Right ventricle myocardium superior (tissue), 1 donor: ENCODE results near the gene E2F7. TPM values are rescaled to one million over a fixed set of nuclear protein-coding genes. Genes with fewer than 3 reads are reported as not detected.

ENCODE experiments used
- ATAC-seq: fragments of 200-7000 bp; cut with Tn5 transposase; one replicate; pipeline ENCODE4 v1.9.1; 2020; ENCODE audit warnings: mild to moderate bottlenecking; ENCODE audit not compliant: poor library complexity
- DNase-seq: peaks from one replicate; pipeline ENCODE4 v3.0.0-alpha.2; 2020
- intact Hi-C: fragments of 100-400 bp; cut with DNase I; formaldehyde crosslinking; loops from one replicate; pipeline ENCODE4 v1.11.2; 2022
- total RNA-seq: library from RNA; stranded (reverse); fragmentation: NEBNext Ultra II Directional; extraction: Animal tissue kit (Norgen Biotek cat#: 25700); gene quantifications from one replicate; pipeline ENCODE4 v1.2.1, GENCODE V29; 2021
- donor health status: DM: no; HTN: yes; CAD: no; lungs with severe emphysema.

The E2F7 gene
- total RNA-seq, 1 donor from 2014 or later, result 0.08 TPM

DNA sequence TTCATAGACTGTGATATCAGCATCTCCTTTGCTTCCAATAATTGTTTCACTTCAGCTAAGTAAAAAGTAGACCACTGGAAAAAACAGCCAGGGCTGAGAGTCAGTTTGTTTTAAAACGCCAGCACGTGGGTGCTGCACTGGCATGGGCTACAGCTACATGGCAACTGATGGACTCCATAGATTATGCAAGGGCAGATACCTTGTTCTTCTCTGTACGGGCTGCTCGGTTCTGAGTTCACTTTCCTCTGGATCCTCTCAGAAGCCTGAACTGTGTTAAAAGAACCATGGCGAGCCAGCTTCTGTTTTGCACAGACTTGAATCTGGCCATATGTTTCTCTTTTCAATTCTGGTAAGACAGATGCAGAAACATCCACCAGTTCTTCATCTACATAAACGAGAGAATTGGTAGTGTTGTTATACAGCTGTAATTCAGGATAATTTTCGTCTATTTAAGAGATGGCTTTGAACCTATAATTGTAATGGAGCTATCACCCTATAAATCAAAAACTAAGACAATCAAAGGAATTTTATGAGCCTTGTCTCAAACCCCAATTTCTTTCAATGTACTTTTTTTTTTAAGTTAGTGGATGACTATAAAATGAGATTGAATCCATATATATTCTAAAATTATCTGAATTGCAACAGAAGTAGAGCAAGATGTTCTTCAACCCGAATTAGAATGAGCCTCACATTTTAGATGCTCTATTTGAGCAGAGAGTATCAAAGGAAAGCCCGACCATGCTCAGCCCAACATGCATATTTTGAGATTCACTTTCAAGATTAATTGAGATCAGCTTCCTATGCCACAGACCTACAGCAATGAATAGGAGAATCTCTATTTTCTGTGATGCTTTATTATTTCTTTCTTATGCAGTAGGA is 31.5 kb downstream of the E2F7 start:
- ATAC-seq, result no peak
- intact Hi-C loops, result no loop called here
- no peak for DNase-seq

DNA sequence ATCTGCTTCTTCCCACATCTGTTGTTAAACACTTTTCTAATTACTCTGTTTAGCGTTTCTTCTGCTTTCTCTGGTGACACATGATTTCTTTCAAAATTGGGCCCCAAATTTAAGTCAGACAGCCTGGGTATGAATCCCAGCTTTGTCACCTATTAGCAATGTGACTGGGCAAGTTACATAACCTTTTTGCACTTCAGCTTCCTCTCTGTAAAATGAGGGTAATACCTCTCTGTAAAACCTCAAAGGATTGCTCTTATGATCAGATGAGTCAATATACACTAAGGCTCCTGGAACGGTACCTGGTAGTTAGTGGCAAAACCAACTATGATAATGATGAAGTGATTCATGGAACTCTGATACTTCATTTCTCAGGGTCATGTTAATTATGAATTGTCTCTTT is 33.0 kb downstream of the E2F7 start:
- intact Hi-C loops, result no loop called here
- no peak for DNase-seq
- no peak for ATAC-seq

DNA sequence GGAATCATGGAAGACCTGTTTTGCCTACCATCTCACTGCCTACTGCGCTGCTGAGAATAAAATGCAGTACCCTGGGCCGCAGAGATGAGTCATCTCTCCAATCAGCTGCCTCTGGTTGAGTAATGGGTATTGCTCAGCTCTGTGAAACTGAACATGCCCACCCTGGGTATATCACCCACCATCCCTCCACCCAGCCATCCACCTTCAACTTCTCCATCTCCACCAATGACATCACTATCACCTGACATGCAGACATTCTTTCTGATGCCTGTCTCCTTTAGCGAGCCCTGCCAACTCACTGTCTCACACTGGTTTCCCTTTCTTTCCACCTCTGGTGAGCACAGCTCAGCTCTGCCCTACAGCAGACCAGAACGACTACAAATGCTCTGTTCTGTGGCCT is 33.6 kb downstream of the E2F7 start:
- no peak for ATAC-seq
- intact Hi-C loops, result no loop called here
- no peak for DNase-seq

- ATAC-seq (no peak), DNase-seq (no peak)
- intact Hi-C loops, result no loop called here
Measured at GRCh38 chr12:77025782-77026314, 39.5 kb downstream of the E2F7 start.

DNA sequence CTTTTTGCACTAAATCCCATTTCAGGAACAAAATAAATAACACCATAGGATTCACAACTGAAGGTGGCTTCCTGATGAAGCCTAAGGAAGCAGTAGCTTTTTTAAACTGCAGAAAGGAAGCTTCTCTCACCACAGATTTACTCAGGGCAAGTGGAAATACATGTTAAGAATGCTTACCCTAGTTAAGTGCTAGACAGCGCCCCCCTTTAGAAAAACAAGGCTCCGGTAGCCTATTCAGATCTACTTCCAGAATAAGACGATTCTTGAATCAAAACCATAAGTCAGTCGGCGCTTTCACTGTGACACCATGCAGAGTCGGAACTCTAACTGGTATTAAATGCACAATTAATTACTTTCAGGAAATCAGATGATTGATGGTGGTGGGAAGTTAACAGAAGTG is 41.9 kb downstream of the E2F7 start:
- intact Hi-C loops, result no loop called here
- DNase-seq (no peak), ATAC-seq (no peak)

DNA sequence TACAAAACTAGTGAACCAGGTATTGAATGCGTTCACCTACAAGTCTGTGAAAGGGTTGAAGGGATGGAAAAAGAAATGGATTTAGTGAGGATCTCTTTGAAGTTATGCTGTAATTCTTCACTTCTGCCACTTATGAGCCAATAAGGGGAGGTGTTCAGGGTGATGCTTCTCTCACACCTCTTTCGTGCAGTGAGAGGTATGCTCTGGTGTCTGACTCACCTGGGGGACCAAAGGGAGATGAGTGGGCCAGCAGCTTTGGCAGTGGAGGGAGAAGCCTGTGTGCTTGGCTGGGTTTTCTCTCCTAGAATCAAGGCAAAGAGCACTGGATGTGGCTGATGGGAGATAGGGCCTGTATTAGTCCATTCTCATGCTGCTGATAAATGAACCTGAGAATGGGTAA is 45.4 kb downstream of the E2F7 start:
- intact Hi-C loops, result no loop called here
- DNase-seq (no peak), ATAC-seq (no peak)

GRCh38 chr12:77016606-77017005 is 48.8 kb downstream of the E2F7 start:
- DNase-seq (no peak), ATAC-seq (no peak)
- intact Hi-C loops, result no loop called here

GRCh38 chr12:77013091-77013490 is 52.3 kb downstream of the E2F7 start:
- DNase-seq (no peak), ATAC-seq (no peak)
- intact Hi-C loops, result loop anchor here (5.0 kb wide), 1 partner anchor 391 kb away; no protein-coding TSS in a partner anchor

- intact Hi-C loops, result loop anchor here (5.0 kb wide), 1 partner anchor 389 kb away; no protein-coding TSS in a partner anchor
- ATAC-seq, result peak; percentile 83
- peak; percentile 76 for DNase-seq
Measured at GRCh38 chr12:77010691-77011548, 54.4 kb downstream of the E2F7 start.

GRCh38 chr12:77007476-77007875 is 57.9 kb downstream of the E2F7 start:
- no peak for ATAC-seq
- no peak for DNase-seq
- intact Hi-C loops, result loop anchor here (10.0 kb wide), 1 partner anchor 183 kb away; no protein-coding TSS in a partner anchor

DNA sequence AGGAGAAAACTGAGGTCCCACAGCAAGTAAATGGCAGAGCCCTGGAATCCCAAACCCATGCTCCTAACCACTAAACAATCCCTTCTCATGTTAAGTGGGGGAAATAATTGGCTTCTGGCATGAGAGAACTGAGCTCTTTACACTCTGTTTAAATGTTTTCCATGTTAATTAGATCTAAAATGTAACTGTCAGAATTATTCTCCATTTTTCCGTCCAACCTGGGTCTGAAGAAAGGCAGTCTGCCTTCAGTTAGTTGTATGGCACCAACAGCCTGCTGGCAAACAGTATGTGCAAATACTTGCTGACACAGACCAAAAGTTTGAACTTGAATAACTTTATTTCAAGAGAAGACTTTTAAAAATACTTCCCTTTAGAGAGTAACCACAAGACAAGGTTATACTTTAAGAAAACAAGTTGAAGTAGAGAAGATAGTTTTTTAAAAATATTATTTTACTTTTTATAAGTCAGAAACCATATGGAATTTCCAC is 59.7 kb downstream of the E2F7 start:
- DNase-seq (no peak), ATAC-seq (no peak)
- intact Hi-C loops, result loop anchor here (10.0 kb wide), 1 partner anchor 181 kb away; no protein-coding TSS in a partner anchor

DNA sequence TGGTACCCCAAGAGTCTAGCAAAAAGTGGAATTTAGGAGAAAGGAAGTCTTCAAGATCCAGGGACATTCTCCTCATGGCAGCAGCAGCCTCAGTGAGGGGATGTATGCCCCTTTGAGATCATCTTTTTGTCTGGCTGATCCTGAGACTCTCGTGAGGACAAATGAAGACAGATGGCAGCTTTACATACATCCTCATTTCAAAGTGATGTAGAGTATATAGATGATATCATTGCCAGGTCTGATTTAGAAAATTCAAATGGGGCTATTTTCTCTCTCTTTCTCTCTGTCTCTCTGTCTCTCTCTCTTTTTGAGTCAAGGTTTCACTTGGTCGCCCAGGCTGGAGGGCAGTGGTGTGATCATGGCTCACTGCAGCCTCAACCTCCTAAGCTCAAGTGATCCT is 61.5 kb downstream of the E2F7 start:
- intact Hi-C loops, result loop anchor here (10.0 kb wide), 1 partner anchor 179 kb away; no protein-coding TSS in a partner anchor
- ATAC-seq, result no peak
- DNase-seq, result no peak

DNA sequence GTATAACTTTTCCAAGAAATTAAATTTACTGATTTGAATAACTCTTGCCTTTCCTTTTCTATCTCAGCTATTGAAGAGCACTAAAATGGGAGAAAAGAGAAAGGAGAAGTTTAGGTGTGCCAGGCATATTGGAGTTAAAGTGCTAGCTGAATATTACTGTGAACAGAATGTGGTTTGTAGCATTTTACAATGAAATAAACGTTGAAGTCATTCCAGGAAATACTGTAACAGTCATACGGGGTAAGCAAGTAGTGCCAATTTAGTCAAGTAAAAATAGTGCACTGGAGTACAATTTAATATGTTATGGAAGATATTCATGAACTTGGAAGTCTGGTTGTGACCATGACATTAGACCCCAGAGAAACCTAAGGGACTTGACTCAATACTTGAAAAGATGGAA is 62.1 kb downstream of the E2F7 start:
- no peak for DNase-seq
- intact Hi-C loops, result loop anchor here (10.0 kb wide), 1 partner anchor 178 kb away; no protein-coding TSS in a partner anchor
- ATAC-seq, result no peak

DNA sequence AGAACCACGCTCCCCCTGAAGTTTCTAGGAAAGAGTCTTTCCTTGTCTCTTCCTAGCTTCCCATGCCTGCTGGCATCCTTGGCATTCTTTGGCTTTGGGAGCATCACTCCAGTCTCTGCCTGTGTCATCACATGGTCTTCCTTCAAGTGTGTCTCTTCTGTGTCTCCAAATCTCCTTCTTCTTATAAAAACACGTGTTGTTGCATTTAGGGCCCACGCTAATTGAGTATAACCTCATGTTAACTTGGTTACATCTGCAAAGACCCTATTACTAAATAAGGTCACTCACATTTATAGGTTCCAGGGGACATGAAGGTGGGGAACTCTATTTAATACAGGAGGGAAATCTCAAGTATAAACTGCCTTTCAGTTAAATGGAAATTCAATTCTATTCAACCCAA is 63.0 kb downstream of the E2F7 start:
- no peak for DNase-seq
- no peak for ATAC-seq
- intact Hi-C loops, result loop anchor here (10.0 kb wide), 1 partner anchor 178 kb away; no protein-coding TSS in a partner anchor

DNA sequence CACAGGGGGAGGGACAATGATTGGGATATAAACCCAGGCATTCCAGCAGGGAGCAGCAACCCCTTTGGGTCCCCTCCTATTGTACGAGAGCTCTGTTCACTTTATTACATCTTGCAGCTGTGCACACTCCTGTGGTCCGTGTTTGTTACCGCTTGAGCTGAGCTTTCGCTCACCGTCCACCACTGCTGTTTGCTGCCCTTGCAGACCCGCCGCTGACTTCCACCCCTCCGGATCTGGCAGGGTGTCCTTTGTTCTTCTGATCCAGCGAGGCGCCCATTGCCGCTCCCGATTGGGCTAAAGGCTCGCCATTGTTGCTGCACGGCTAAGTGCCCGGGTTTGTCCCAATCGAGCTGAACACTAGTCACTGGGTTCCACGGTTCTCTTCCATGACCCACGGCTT is 64.1 kb downstream of the E2F7 start:
- ATAC-seq, result no peak
- intact Hi-C loops, result loop anchor here (10.0 kb wide), 1 partner anchor 176 kb away; no protein-coding TSS in a partner anchor
- DNase-seq, result no peak

GRCh38 chr12:76998908-76999556 is 66.3 kb downstream of the E2F7 start:
- intact Hi-C loops, result no loop called here
- ATAC-seq (no peak), DNase-seq (no peak)

- ATAC-seq, result no peak
- intact Hi-C loops, result no loop called here
- no peak for DNase-seq
Measured at GRCh38 chr12:76998386-76998785, 67.0 kb downstream of the E2F7 start.

- intact Hi-C loops, result no loop called here
- ATAC-seq (no peak), DNase-seq (no peak)
Measured at GRCh38 chr12:76997011-76997780, 68.2 kb downstream of the E2F7 start.
